Fibroblast of lung (primary cell): ENCODE data around the gene SH3BP2. TPM values are rescaled to one million over a fixed set of nuclear protein-coding genes. Genes with fewer than 3 reads are reported as not detected.

Source experiments
- DNase-seq, 2 donors: peaks; one replicate each; pipeline versions ENCODE4 v3.0.0 to v3.0.0-alpha.2; 2010; ENCODE audit warnings: low read depth in 2 of 2
- H2AFZ ChIP-seq: 2 replicates; pipeline ENCODE4 v1.5.1; 2012; ENCODE audit warnings: low read length, control low read depth, inconsistent platforms
- H3K27ac ChIP-seq: 2 replicates; pipeline ENCODE4 v1.5.1; 2011; ENCODE audit warnings: low read length, control low read depth; ENCODE audit not compliant: insufficient read depth
- H3K27me3 ChIP-seq: 2 replicates; pipeline ENCODE4 v1.5.1; 2011; ENCODE audit warnings: mild to moderate bottlenecking, low read length; ENCODE audit not compliant: control insufficient read depth, insufficient read depth
- H3K36me3 ChIP-seq: 2 replicates; pipeline ENCODE4 v1.5.1; 2011; ENCODE audit warnings: low read length; ENCODE audit not compliant: control insufficient read depth, insufficient read depth
- H3K4me1 ChIP-seq: 2 replicates; pipeline ENCODE4 v1.5.1; 2011; ENCODE audit warnings: low read length; ENCODE audit not compliant: control insufficient read depth, insufficient read depth; ENCODE audit errors: extremely low read depth
- H3K4me2 ChIP-seq: 2 replicates; pipeline ENCODE4 v1.5.1; 2011; ENCODE audit warnings: low read length, control low read depth; ENCODE audit not compliant: insufficient read depth; ENCODE audit errors: extremely low read depth
- H3K4me3 ChIP-seq, 4 experiments: fragments of 200-600 bp in 1 of 4; sonication (generic) in 1 of 4; replicated peaks in 1 of 4; 2 replicates each; pipeline ENCODE4 v1.5.1; 2011 to 2016; ENCODE audit warnings: low read length in 4 of 4, low read depth in 3 of 4, mild to moderate bottlenecking in 3 of 4, control low read depth in 2 of 4, inconsistent platforms in 1 of 4, mixed read lengths in 1 of 4; ENCODE audit not compliant: insufficient read depth in 1 of 4; ENCODE audit errors: control extremely low read depth in 1 of 4
- H3K79me2 ChIP-seq: 2 replicates; pipeline ENCODE4 v1.5.1; 2012; ENCODE audit warnings: mild to moderate bottlenecking, low read length, inconsistent platforms; ENCODE audit not compliant: control insufficient read depth, insufficient read depth
- H3K9ac ChIP-seq: 2 replicates; pipeline ENCODE4 v1.5.1; 2011; ENCODE audit warnings: mild to moderate bottlenecking, low read length, control low read depth; ENCODE audit not compliant: insufficient read depth
- H3K9me3 ChIP-seq: 2 replicates; pipeline ENCODE4 v1.5.1; 2012; ENCODE audit warnings: low read depth, low read length; ENCODE audit not compliant: control insufficient read depth, insufficient read depth
- H4K20me1 ChIP-seq: 2 replicates; pipeline ENCODE4 v1.5.1; 2011; ENCODE audit warnings: low read length; ENCODE audit not compliant: control insufficient read depth, insufficient read depth; ENCODE audit errors: extremely low read depth
- CTCF ChIP-seq, 2 donors: IDR thresholded peaks in 1 of 2; conservative IDR thresholded peaks in 1 of 2; 1 replicate in 1 of 2; 2 replicates in 1 of 2; pipeline ENCODE4 v1.5.1; 2011 to 2012; ENCODE audit warnings: low read length in 2 of 2, control low read depth in 1 of 2, inconsistent platforms in 1 of 2, low read depth in 1 of 2, mild to moderate bottlenecking in 1 of 2
- EZH2 ChIP-seq: IDR thresholded peaks from 2 replicates; pipeline ENCODE4 v1.5.1; 2012; ENCODE audit warnings: low read length, control low read depth, mild to moderate bottlenecking; ENCODE audit errors: missing control alignments
- polyA plus RNA-seq, 2 donors: library from polyadenylated mRNA; depleted of rRNA in 1 of 2; stranded (reverse) in 1 of 2; unstranded in 1 of 2; fragments of >200 nt; gene quantifications; 2 replicates each; pipeline ENCODE4 v1.2.1, GENCODE V29; 2011 to 2012; ENCODE audit warnings: missing spikeins in 1 of 2
- total RNA-seq: library from RNA; depleted of rRNA; stranded (reverse); fragments of >200 nt; gene quantifications from 2 replicates; pipeline ENCODE4 v1.2.1, GENCODE V29; 2014

SH3BP2 gene
- total and polyA plus RNA-seq, 2 donors (not counting 1 experiment from before 2014, with no cell fraction given) = 8.6 to 14.1 TPM

- H3K36me3 ChIP-seq = peaks cover 19% of the 10 kb centered on the region
- no peaks in the 10 kb centered on the region for H4K20me1 ChIP-seq
- H3K9me3 ChIP-seq = no peaks in the 10 kb centered on the region
- no peak overlapping the region for H3K4me3 ChIP-seq
- H2AFZ ChIP-seq = no peak overlapping the region
- H3K27me3 ChIP-seq = no peaks in the 10 kb centered on the region
- peaks cover 3% of the 10 kb centered on the region for H3K79me2 ChIP-seq
- H3K4me1 ChIP-seq = peaks cover 15% of the 10 kb centered on the region
- no peak overlapping the region for H3K9ac ChIP-seq
- TF ChIP-seq CTCF (conservative IDR thresholded peaks at IDR 0.05 in 1 of 2, IDR thresholded peaks at IDR 0.05 in 1 of 2; ENCODE audit: low read depth in 1 of 2, low read length in 2 of 2) (no peak), EZH2 (no peak)
- H3K27ac ChIP-seq = no peak overlapping the region
- DNase-seq = no peak
- H3K4me2 ChIP-seq = no peak overlapping the region
These were observed 45.8 kb upstream of the SH3BP2 start for GRCh38 chr4:2746891-2747695.

- H3K27ac ChIP-seq = no peak overlapping the region
- peaks cover 14% of the 10 kb centered on the region for H3K36me3 ChIP-seq
- no peak for TF ChIP-seq CTCF (conservative IDR thresholded peaks at IDR 0.05 in 1 of 2, IDR thresholded peaks at IDR 0.05 in 1 of 2; ENCODE audit: low read depth in 1 of 2, low read length in 2 of 2)
- no peak for TF ChIP-seq EZH2
- no peak overlapping the region for H3K9ac ChIP-seq
- DNase-seq = no peak
- H3K4me1 ChIP-seq = peaks cover 15% of the 10 kb centered on the region
- no peaks in the 10 kb centered on the region for H3K27me3 ChIP-seq
- H3K4me3 ChIP-seq = no peak overlapping the region
- H2AFZ ChIP-seq = no peak overlapping the region
- H3K4me2 ChIP-seq = no peak overlapping the region
- no peaks in the 10 kb centered on the region for H4K20me1 ChIP-seq
- peaks cover 21% of the 10 kb centered on the region for H3K79me2 ChIP-seq
- no peaks in the 10 kb centered on the region for H3K9me3 ChIP-seq
These were observed 41.9 kb upstream of the SH3BP2 start for GRCh38 chr4:2750719-2751605.

- H3K79me2 ChIP-seq = peaks cover 21% of the 10 kb centered on the region
- H2AFZ ChIP-seq = no peak overlapping the region
- H4K20me1 ChIP-seq = no peaks in the 10 kb centered on the region
- no peak overlapping the region for H3K9ac ChIP-seq
- H3K4me2 ChIP-seq = no peak overlapping the region
- H3K27ac ChIP-seq = no peak overlapping the region
- peaks cover 3% of the 10 kb centered on the region for H3K36me3 ChIP-seq
- peaks cover 4% of the 10 kb centered on the region for H3K4me1 ChIP-seq
- no peaks in the 10 kb centered on the region for H3K27me3 ChIP-seq
- no peak for DNase-seq
- no peaks in the 10 kb centered on the region for H3K9me3 ChIP-seq
- TF ChIP-seq CTCF (conservative IDR thresholded peaks at IDR 0.05 in 1 of 2, IDR thresholded peaks at IDR 0.05 in 1 of 2; ENCODE audit: low read depth in 1 of 2, low read length in 2 of 2) (no peak), EZH2 (no peak)
- H3K4me3 ChIP-seq = no peak overlapping the region
These were observed 39.4 kb upstream of the SH3BP2 start for GRCh38 chr4:2753436-2753835.
